ENCODE results near the gene TBCB.

- TF ChIP-seq POLR2A (IDR thresholded peaks at IDR 0.05) (no peak), CTCF (IDR thresholded peaks at IDR 0.05) (no peak), EP300 (IDR thresholded peaks at IDR 0.05) (no peak)
Measured at GRCh38 chr19:36079389-36079945, 35.8 kb upstream of the TBCB start.

Data from tibial nerve (tissue), 4 donors.